SK-N-SH treated with all-trans-retinoic acid at 6 μM for 48 hours (cell line): ENCODE measurements around the gene CACNA1G.
A peak's percentile ranks its signal among the peaks of the same experiment; 100 is the strongest.

Source experiments
- ATAC-seq: fragments of 200-7000 bp; cut with Tn5 transposase; 3 replicates; pipeline ENCODE4 v1.9.1; 2020; ENCODE audit warnings: mild to moderate bottlenecking, moderate library complexity
- ARNTL ChIP-seq: fragments of 450-650 bp; formaldehyde crosslinking; IDR thresholded peaks from 2 replicates; pipeline ENCODE4 v1.5.0; 2020; ENCODE audit warnings: low read depth, mild to moderate bottlenecking, moderate library complexity, borderline replicate concordance
- BACH2 ChIP-seq: fragments of 250-450 bp; sonication (Bioruptor Pico); IDR thresholded peaks from 2 replicates; pipeline ENCODE4 v1.9.0; 2021; ENCODE audit warnings: mild to moderate bottlenecking, borderline replicate concordance
- CSDC2 ChIP-seq: fragments of 250-450 bp; sonication (Bioruptor Pico); IDR thresholded peaks from 2 replicates; pipeline ENCODE4 v1.5.0; 2020; ENCODE audit warnings: mild to moderate bottlenecking, moderate library complexity
- ESRRG ChIP-seq: fragments of 250-450 bp; sonication (Bioruptor Pico); IDR thresholded peaks from 2 replicates; pipeline ENCODE4 v1.6.1; 2021; ENCODE audit warnings: mild to moderate bottlenecking
- ISL1 ChIP-seq: fragments of 250-450 bp; sonication (Bioruptor Pico); IDR thresholded peaks from 2 replicates; pipeline ENCODE4 v2.1.2; 2022; ENCODE audit warnings: mild to moderate bottlenecking, moderate library complexity
- OSR1 ChIP-seq: fragments of 250-450 bp; sonication (Bioruptor Pico); IDR thresholded peaks from 2 replicates; pipeline ENCODE4 v1.8.0; 2022; ENCODE audit warnings: moderate library complexity, mild to moderate bottlenecking, inconsistent platforms
- PPARA ChIP-seq: fragments of 250-450 bp; sonication (Bioruptor Pico); IDR thresholded peaks from 2 replicates; pipeline ENCODE4 v1.5.0; 2020; ENCODE audit warnings: mild to moderate bottlenecking, borderline replicate concordance
- RARB ChIP-seq: fragments of 250-450 bp; sonication (Bioruptor Pico); IDR thresholded peaks from 2 replicates; pipeline ENCODE4 v1.8.0; 2021; ENCODE audit warnings: mild to moderate bottlenecking, moderate library complexity
- SNAI2 ChIP-seq: fragments of 250-450 bp; sonication (Bioruptor Pico); IDR thresholded peaks from 2 replicates; pipeline ENCODE4 v1.5.0; 2020; ENCODE audit warnings: mild to moderate bottlenecking, moderate library complexity
- TCF4 ChIP-seq: fragments of 250-450 bp; sonication (Bioruptor Pico); IDR thresholded peaks from 2 replicates; pipeline ENCODE4 v1.8.0; 2021; ENCODE audit warnings: mild to moderate bottlenecking, moderate library complexity, borderline replicate concordance
- TOX ChIP-seq: fragments of 250-450 bp; sonication (Bioruptor Pico); IDR thresholded peaks from 2 replicates; pipeline ENCODE4 v1.8.0; 2021; ENCODE audit warnings: mild to moderate bottlenecking, moderate library complexity, borderline replicate concordance
- ZFP3 ChIP-seq: fragments of 250-450 bp; sonication (Bioruptor Pico); IDR thresholded peaks from 2 replicates; pipeline ENCODE4 v1.5.0; 2020; ENCODE audit warnings: mild to moderate bottlenecking, moderate library complexity
- ZNF565 ChIP-seq: fragments of 450-650 bp; formaldehyde crosslinking; conservative IDR thresholded peaks from 2 replicates; pipeline ENCODE4 v1.5.0; 2020; ENCODE audit warnings: low read depth, mild to moderate bottlenecking, moderate library complexity
- ZNF70 ChIP-seq: fragments of 450-650 bp; formaldehyde crosslinking; IDR thresholded peaks from 2 replicates; pipeline ENCODE4 v1.5.0; 2020; ENCODE audit warnings: mild to moderate bottlenecking, moderate library complexity
- ZNF8 ChIP-seq: fragments of 450-650 bp; formaldehyde crosslinking; IDR thresholded peaks from 2 replicates; pipeline ENCODE4 v1.5.0; 2020; ENCODE audit warnings: mild to moderate bottlenecking, moderate library complexity
- TF ChIP-seq, protein P1 (sequence below): fragments of 250-450 bp; sonication (Bioruptor Pico); IDR thresholded peaks from 2 replicates; pipeline ENCODE4 v1.5.0; 2020; ENCODE audit warnings: mild to moderate bottlenecking, moderate library complexity
- TF ChIP-seq, protein P2 (sequence below): fragments of 250-450 bp; sonication (Bioruptor Pico); IDR thresholded peaks from 2 replicates; pipeline ENCODE4 v1.5.1; 2020; ENCODE audit warnings: low read depth, mild to moderate bottlenecking, moderate library complexity
- TF ChIP-seq, protein P3 (sequence below): fragments of 250-450 bp; sonication (Bioruptor Pico); IDR thresholded peaks from 2 replicates; pipeline ENCODE4 v1.8.0; 2021; ENCODE audit warnings: low read depth, mild to moderate bottlenecking, moderate library complexity, borderline replicate concordance
- TF ChIP-seq, protein P4 (sequence below): fragments of 250-450 bp; sonication (Bioruptor Pico); IDR thresholded peaks from 2 replicates; pipeline ENCODE4 v1.8.0; 2020; ENCODE audit warnings: mild to moderate bottlenecking, moderate library complexity, borderline replicate concordance
- TF ChIP-seq, protein P5 (sequence below): fragments of 250-450 bp; sonication (Bioruptor Pico); IDR thresholded peaks from 2 replicates; pipeline ENCODE4 v1.5.1; 2021; ENCODE audit warnings: mild to moderate bottlenecking, moderate library complexity

Gene CACNA1G

DNA sequence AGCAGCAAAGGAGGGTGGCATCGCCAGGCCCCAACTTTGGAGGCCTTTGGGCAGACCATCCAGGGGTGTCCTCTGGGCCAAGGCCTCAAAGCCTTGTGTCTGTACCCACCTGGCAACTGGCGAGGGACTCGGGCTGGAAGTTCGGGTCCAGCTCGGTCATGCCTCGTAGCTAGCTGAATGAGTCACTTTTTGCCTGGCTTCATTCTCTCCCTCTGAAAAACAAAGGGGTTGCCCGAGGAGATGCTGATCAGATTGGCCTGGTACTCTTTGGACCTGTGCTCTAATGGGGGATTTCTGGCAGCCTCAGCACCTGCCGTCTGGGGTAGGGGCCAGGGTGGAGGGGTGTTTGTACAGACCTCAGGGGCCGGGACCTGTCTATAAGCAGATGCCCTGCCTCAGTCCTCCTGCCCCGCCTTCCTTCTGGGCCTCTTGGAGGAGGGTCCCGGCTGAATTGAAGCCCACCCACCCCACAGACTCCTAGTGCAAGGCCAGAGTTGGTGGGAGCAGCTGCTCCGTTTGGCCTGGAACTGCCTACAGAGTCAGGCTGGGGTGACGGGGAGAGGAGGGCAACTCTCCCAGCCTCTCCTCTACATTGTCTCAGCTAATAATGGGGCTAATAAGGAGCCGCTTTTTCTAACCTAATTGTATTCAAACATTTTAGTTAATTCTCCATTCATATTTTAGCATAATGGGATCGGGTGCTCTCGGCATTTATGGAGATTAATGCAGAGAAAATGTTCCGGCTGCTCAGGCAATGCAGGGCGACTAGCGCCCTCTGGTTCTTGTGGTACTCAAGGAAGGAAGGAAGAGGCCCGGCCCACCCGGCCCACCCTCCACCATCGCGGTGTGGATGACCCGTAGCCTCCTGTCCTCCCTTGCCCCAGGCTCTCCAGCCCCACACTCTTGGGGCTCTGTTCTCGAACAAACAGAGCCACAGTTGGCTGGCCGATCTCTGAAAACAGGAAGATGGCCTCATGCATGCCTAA, 52.8 kb downstream of the CACNA1G start:
- TF ChIP-seq ARNTL (CRISPR knock-in tag) (no peak), PPARA (CRISPR knock-in tag) (no peak), SNAI2 (CRISPR knock-in tag) (no peak), ZNF70 (no peak), ZFP3 (CRISPR knock-in tag) (no peak), ZNF565 (CRISPR knock-in tag) (no peak), BACH2 (CRISPR knock-in tag) (no peak), ZNF8 (CRISPR knock-in tag) (no peak), ESRRG (no peak), CSDC2 (no peak), ISL1 (CRISPR knock-in tag) (no peak)
- TF ChIP-seq, protein P1, sequence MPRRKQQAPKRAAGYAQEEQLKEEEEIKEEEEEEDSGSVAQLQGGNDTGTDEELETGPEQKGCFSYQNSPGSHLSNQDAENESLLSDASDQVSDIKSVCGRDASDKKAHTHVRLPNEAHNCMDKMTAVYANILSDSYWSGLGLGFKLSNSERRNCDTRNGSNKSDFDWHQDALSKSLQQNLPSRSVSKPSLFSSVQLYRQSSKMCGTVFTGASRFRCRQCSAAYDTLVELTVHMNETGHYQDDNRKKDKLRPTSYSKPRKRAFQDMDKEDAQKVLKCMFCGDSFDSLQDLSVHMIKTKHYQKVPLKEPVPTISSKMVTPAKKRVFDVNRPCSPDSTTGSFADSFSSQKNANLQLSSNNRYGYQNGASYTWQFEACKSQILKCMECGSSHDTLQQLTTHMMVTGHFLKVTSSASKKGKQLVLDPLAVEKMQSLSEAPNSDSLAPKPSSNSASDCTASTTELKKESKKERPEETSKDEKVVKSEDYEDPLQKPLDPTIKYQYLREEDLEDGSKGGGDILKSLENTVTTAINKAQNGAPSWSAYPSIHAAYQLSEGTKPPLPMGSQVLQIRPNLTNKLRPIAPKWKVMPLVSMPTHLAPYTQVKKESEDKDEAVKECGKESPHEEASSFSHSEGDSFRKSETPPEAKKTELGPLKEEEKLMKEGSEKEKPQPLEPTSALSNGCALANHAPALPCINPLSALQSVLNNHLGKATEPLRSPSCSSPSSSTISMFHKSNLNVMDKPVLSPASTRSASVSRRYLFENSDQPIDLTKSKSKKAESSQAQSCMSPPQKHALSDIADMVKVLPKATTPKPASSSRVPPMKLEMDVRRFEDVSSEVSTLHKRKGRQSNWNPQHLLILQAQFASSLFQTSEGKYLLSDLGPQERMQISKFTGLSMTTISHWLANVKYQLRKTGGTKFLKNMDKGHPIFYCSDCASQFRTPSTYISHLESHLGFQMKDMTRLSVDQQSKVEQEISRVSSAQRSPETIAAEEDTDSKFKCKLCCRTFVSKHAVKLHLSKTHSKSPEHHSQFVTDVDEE (CRISPR knock-in tag), result no peak
- TF ChIP-seq, protein P2, sequence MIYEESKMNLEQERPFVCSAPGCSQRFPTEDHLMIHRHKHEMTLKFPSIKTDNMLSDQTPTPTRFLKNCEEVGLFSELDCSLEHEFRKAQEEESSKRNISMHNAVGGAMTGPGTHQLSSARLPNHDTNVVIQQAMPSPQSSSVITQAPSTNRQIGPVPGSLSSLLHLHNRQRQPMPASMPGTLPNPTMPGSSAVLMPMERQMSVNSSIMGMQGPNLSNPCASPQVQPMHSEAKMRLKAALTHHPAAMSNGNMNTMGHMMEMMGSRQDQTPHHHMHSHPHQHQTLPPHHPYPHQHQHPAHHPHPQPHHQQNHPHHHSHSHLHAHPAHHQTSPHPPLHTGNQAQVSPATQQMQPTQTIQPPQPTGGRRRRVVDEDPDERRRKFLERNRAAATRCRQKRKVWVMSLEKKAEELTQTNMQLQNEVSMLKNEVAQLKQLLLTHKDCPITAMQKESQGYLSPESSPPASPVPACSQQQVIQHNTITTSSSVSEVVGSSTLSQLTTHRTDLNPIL (CRISPR knock-in tag), result no peak
- TF ChIP-seq, protein P3, sequence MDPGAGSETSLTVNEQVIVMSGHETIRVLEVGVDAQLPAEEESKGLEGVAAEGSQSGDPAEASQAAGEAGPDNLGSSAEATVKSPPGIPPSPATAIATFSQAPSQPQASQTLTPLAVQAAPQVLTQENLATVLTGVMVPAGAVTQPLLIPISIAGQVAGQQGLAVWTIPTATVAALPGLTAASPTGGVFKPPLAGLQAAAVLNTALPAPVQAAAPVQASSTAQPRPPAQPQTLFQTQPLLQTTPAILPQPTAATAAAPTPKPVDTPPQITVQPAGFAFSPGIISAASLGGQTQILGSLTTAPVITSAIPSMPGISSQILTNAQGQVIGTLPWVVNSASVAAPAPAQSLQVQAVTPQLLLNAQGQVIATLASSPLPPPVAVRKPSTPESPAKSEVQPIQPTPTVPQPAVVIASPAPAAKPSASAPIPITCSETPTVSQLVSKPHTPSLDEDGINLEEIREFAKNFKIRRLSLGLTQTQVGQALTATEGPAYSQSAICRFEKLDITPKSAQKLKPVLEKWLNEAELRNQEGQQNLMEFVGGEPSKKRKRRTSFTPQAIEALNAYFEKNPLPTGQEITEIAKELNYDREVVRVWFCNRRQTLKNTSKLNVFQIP (CRISPR knock-in tag), result no peak
- ATAC-seq, result 0 out of 3 replicates have a peak, but pooled peaks have one; percentile 9

DNA sequence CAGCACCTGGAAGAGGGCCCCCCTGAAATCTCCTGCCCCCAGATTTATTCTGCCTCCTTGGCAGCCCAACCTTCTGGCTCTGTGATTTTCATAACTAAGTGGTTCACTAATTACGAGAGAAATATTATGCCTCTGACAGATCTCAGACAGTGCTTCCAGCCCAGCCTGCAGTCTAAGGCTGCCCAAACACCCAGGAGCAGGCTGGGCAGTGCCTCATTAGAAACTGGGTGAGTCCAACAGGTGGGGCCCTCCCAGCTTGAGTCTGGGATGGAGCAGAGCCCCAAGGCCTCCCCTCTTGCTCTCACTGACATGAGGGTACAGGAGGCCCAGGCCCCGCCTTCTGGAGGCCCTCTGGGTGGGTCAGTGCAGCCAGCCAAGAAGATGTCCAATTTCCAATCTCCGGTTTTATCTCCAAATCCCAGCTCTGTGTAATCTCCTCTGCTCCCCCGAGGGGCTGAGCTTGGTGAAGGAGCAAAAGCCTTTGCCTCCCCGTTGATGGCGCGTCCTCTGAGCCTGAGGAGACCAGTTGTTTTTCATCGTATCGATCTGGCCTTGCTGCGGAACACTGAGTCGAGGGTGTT, 54.0 kb downstream of the CACNA1G start:
- ATAC-seq, result peak; percentile 15; the same call in 1 of the 3 replicates
- no peak for TF ChIP-seq ISL1 (CRISPR knock-in tag)
- TF ChIP-seq RARB (CRISPR knock-in tag), result no peak
- TF ChIP-seq, protein P4, sequence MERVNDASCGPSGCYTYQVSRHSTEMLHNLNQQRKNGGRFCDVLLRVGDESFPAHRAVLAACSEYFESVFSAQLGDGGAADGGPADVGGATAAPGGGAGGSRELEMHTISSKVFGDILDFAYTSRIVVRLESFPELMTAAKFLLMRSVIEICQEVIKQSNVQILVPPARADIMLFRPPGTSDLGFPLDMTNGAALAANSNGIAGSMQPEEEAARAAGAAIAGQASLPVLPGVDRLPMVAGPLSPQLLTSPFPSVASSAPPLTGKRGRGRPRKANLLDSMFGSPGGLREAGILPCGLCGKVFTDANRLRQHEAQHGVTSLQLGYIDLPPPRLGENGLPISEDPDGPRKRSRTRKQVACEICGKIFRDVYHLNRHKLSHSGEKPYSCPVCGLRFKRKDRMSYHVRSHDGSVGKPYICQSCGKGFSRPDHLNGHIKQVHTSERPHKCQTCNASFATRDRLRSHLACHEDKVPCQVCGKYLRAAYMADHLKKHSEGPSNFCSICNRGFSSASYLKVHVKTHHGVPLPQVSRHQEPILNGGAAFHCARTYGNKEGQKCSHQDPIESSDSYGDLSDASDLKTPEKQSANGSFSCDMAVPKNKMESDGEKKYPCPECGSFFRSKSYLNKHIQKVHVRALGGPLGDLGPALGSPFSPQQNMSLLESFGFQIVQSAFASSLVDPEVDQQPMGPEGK, result no peak
- no peak for TF ChIP-seq OSR1 (CRISPR knock-in tag)
- TF ChIP-seq, protein P5, sequence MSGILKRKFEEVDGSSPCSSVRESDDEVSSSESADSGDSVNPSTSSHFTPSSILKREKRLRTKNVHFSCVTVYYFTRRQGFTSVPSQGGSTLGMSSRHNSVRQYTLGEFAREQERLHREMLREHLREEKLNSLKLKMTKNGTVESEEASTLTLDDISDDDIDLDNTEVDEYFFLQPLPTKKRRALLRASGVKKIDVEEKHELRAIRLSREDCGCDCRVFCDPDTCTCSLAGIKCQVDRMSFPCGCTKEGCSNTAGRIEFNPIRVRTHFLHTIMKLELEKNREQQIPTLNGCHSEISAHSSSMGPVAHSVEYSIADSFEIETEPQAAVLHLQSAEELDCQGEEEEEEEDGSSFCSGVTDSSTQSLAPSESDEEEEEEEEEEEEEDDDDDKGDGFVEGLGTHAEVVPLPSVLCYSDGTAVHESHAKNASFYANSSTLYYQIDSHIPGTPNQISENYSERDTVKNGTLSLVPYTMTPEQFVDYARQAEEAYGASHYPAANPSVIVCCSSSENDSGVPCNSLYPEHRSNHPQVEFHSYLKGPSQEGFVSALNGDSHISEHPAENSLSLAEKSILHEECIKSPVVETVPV (CRISPR knock-in tag), result no peak
- TF ChIP-seq, protein P1 (CRISPR knock-in tag), result no peak
- TF ChIP-seq ESRRG, result no peak
- no peak for TF ChIP-seq TCF4 (CRISPR knock-in tag)
- no peak for TF ChIP-seq SNAI2 (CRISPR knock-in tag)
- no peak for TF ChIP-seq TOX (CRISPR knock-in tag)
